ENCODE results near the gene HNF4A.

The HNF4A gene

DNA sequence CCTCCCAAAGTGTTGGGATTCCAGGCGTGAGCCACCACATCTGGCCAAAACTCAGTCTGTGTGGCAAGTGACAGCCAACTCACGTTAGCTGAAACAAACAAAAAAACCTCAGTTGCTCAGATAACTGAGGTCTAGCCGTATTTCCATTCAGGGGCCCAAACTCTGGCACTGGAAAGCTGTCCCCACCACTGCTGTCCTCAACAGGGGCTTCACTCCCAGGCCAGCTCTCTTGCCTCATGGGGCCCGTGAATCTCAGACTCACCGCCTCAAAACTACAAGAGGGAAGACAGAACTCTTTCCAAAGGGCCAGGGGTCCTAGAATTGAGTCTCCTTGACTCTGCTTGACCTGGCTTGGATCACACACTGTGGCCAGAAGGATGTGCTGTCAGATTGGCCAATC lies 127.6 kb downstream of the HNF4A start:
- Histone ChIP-seq H3K36me3 (ENCODE audit: control insufficient read depth, insufficient read depth, low read length) (no peaks in the 10 kb centered on the region), H3K9me3 (ENCODE audit: control insufficient read depth, low read length) (no peaks in the 10 kb centered on the region), H3K27ac (ENCODE audit: insufficient read depth, low read depth, low read length, poor library complexity, severe bottlenecking) (no peak overlapping the region), H3K4me3 (ENCODE audit: insufficient read depth, low read depth, low read length) (no peak overlapping the region), H3K4me1 (ENCODE audit: control insufficient read depth, insufficient read depth, low read length) (no peaks in the 10 kb centered on the region), H3K27me3 (ENCODE audit: control insufficient read depth, insufficient read depth, low read length, poor library complexity, severe bottlenecking) (no peaks in the 10 kb centered on the region)
- WGBS, 2 experiments: 89 to 93% methylated on average over 5 of the region's 5 CpGs
